ENCODE measurements around the gene KRTAP5-8. TPM values are rescaled to one million over a fixed set of nuclear protein-coding genes. Genes with fewer than 3 reads are reported as not detected.

KRTAP5-8 gene
- total and polyA plus RNA-seq, 7 donors: 0.29 TPM; not detected in 6

GRCh38 chr11:71490731-71491390 is 47.0 kb upstream of the KRTAP5-8 start:
- Histone ChIP-seq H3K4me1 (no peaks in the 10 kb centered on the region), H3K27ac (no peak overlapping the region), H3K9me3 (no peaks in the 10 kb centered on the region), H3K36me3 (peaks cover 0 to 63% (median 26%) of the 10 kb centered on the region in 4 donors), H3K27me3 (no peaks in the 10 kb centered on the region), H3K4me3 (no peak overlapping the region)
- WGBS, 2 donors: 97% methylated on average over 28 of the region's 28 CpGs
- peak; percentile 58 for DNase-seq
- TF ChIP-seq CTCF (IDR thresholded peaks at IDR 0.05) (no peak), POLR2A (IDR thresholded peaks at IDR 0.05) (no peak), EP300 (IDR thresholded peaks at IDR 0.05) (no peak), POLR2AphosphoS5 (IDR thresholded peaks at IDR 0.05) (no peak)
- intact Hi-C loops (cut with DNase I): no loop called here

GRCh38 chr11:71491531-71491930 is 46.3 kb upstream of the KRTAP5-8 start:
- TF ChIP-seq EP300 (IDR thresholded peaks at IDR 0.05) (no peak), POLR2A (IDR thresholded peaks at IDR 0.05) (no peak), POLR2AphosphoS5 (IDR thresholded peaks at IDR 0.05) (no peak), CTCF (IDR thresholded peaks at IDR 0.05) (no peak)
- H3K27ac ChIP-seq: no peak overlapping the region
- H3K36me3 ChIP-seq: peaks cover 1 to 63% (median 29%) of the 10 kb centered on the region in 4 donors
- no peak overlapping the region for H3K4me3 ChIP-seq
- no peaks in the 10 kb centered on the region for H3K9me3 ChIP-seq
- DNase-seq: peak; percentile 53
- no peaks in the 10 kb centered on the region for H3K27me3 ChIP-seq
- intact Hi-C loops (cut with DNase I): no loop called here
- 96 to 98% methylated on average over 19 of the region's 19 CpGs for WGBS, 2 donors
- no peaks in the 10 kb centered on the region for H3K4me1 ChIP-seq

- no peaks in the 10 kb centered on the region for H3K9me3 ChIP-seq
- no peak overlapping the region for H3K27ac ChIP-seq
- no peaks in the 10 kb centered on the region for H3K27me3 ChIP-seq
- peaks cover 5 to 66% (median 31%) of the 10 kb centered on the region in 4 donors for H3K36me3 ChIP-seq
- intact Hi-C loops (cut with DNase I): no loop called here
- DNase-seq: peak; percentile 18
- no peak overlapping the region for H3K4me3 ChIP-seq
- WGBS, 2 donors: 94 to 95% methylated on average over 9 of the region's 9 CpGs
- no peaks in the 10 kb centered on the region for H3K4me1 ChIP-seq
- TF ChIP-seq POLR2AphosphoS5 (IDR thresholded peaks at IDR 0.05) (no peak), CTCF (IDR thresholded peaks at IDR 0.05) (no peak), POLR2A (IDR thresholded peaks at IDR 0.05) (no peak), EP300 (IDR thresholded peaks at IDR 0.05) (no peak)
Measured at GRCh38 chr11:71491940-71492339, 45.9 kb upstream of the KRTAP5-8 start.

- no peak overlapping the region for H3K4me3 ChIP-seq
- no peaks in the 10 kb centered on the region for H3K4me1 ChIP-seq
- no peak overlapping the region for H3K27ac ChIP-seq
- H3K9me3 ChIP-seq: no peaks in the 10 kb centered on the region
- intact Hi-C loops (cut with DNase I): no loop called here
- DNase-seq: peak; percentile 39
- no peaks in the 10 kb centered on the region for H3K27me3 ChIP-seq
- H3K36me3 ChIP-seq: peaks cover 9 to 98% (median 55%) of the 10 kb centered on the region in 4 donors
- TF ChIP-seq POLR2A (IDR thresholded peaks at IDR 0.05): no peak
- TF ChIP-seq EP300 (IDR thresholded peaks at IDR 0.05): no peak
- no peak for TF ChIP-seq CTCF (IDR thresholded peaks at IDR 0.05)
- no peak for TF ChIP-seq POLR2AphosphoS5 (IDR thresholded peaks at IDR 0.05)
- 89 to 95% methylated on average over 20 of the region's 20 CpGs for WGBS, 2 donors
Measured at GRCh38 chr11:71495286-71496230, 42.3 kb upstream of the KRTAP5-8 start.
